AG09319 (cell line): Measurements from ENCODE around the gene WDFY3.

Source experiments
- DNase-seq: peaks from one replicate; pipeline ENCODE4 v3.0.0-alpha.2; 2010; ENCODE audit warnings: low read depth; ENCODE audit errors: extremely low read depth
- TF ChIP-seq, protein P1 (sequence below): IDR thresholded peaks from 2 replicates; pipeline ENCODE4 v1.5.1; 2011; ENCODE audit warnings: low read depth, mild to moderate bottlenecking, inconsistent platforms, low read length, moderate library complexity

WDFY3 gene

DNA sequence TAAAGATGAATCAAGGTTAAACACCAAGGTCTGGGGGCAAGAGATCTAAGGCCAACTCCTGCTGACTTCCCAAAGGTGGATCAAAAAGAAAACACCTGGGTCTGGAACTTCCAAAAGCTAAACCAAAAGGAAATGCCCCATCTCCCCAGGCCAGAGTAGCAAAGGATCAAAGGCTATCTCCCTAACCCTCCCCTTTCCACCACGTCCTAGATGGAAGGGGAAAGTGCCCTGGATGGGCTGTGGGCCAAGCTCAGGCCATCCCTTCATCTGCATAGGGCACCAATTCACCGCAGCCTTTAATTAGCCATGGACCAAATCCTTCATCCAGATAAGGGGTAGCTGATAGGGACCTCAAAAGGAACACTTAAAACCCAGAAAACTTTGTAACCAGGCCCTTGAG is 100.2 kb downstream of the WDFY3 start:
- no peak for DNase-seq
- TF ChIP-seq, protein P1, sequence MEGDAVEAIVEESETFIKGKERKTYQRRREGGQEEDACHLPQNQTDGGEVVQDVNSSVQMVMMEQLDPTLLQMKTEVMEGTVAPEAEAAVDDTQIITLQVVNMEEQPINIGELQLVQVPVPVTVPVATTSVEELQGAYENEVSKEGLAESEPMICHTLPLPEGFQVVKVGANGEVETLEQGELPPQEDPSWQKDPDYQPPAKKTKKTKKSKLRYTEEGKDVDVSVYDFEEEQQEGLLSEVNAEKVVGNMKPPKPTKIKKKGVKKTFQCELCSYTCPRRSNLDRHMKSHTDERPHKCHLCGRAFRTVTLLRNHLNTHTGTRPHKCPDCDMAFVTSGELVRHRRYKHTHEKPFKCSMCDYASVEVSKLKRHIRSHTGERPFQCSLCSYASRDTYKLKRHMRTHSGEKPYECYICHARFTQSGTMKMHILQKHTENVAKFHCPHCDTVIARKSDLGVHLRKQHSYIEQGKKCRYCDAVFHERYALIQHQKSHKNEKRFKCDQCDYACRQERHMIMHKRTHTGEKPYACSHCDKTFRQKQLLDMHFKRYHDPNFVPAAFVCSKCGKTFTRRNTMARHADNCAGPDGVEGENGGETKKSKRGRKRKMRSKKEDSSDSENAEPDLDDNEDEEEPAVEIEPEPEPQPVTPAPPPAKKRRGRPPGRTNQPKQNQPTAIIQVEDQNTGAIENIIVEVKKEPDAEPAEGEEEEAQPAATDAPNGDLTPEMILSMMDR: no peak

DNA sequence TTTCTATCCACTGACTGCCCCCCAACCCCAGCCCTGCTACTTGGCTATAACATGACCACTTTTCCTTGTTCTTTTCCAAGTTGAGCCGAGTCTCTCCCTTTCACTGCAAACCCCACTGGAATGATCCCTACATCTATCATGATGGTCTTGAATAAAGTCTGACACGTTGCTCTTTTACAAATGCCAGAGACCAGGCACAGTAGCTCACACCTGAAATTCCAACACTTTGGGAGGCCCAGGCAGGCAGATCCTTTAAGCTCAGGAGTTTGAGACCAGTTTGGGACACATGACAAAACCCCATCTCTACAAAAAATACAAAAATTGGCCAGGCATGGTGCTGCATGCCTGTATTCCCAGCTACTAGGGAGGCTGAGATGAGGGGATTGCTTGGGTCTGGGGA is 100.9 kb downstream of the WDFY3 start:
- TF ChIP-seq, protein P1: no peak
- DNase-seq: no peak

DNA sequence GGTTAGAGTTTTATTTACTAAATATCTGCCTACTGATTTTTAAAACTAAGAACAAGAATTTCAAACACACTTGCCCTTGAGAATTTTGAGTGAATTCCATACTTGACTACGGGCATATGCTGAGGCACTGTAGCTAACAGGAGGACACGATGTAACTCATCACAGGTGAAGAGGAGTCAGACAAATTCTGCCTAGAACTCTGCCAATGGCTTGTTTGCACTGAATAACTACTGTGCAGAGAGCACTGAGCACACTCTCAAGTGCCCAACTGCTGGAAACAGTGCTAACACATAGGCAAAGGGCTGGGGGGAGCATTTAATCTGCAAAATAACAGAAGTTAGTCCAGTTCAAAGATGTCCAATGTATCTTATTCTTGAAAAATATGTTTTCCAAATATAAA is 104.4 kb downstream of the WDFY3 start:
- DNase-seq: no peak
- TF ChIP-seq, protein P1: no peak

DNA sequence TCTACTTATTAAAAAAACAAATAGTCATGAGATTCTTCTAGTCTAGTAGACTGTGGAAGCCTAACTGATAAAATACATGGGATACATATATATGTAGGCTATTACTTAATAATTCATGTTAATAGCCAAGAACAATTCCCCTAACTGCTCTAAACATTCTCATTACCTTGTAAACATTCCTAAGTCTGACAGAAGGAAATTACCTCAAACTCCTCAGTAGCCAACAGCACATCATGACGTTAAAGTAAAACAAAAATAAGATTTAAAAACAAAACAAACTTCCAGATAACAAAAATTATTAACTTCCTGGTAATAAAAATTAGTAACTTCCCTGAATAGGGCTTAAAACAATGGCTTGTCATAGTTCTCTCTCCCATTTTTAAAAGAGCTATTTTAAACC is 109.2 kb downstream of the WDFY3 start:
- TF ChIP-seq, protein P1: no peak
- no peak for DNase-seq

DNA sequence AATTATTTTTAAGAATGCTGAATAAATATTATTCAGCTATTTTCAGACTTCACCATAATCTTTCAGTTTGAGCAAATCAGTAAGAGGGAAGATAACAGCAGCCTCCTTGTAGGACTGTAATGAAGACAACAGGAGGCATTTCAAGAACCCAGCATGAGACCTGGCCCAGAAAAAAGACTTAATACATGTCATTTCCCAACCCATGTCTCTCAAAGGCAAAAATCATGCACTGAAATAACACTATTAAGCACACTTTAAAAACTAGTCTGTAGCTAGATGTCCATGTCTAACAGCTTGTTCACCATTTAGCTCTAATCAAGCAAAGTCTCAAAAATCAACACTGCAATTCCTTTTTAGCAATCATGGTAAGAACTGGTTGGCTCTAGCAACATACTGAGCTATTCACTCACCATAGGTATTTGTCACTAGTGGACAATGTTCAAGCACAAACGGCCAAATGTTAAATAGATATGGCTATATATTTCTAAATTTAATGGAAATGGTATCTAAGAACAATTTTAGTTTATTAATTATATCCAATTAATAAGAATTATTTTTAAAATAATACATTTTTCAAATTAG is 109.9 kb downstream of the WDFY3 start:
- no peak for DNase-seq
- TF ChIP-seq, protein P1: no peak

DNA sequence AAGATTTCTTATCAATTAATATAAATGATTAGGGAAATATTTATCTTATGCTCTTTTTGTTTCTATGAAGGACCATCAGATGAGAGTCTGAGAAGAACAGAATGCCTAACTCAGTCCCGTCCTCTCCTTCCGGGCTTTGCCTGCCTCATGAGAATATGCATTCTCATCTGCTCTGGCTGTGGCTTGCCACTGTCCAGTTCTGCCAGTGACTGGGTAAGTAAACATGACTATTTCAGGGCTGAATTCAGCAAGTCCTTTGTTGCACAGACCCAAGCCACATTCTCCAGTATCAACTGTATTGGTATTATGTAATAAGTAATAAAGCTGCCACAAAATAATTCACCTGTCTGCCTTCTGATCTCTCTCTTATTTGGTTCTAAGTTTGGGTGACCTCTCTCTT is 110.7 kb downstream of the WDFY3 start:
- DNase-seq: no peak
- TF ChIP-seq, protein P1: no peak

DNA sequence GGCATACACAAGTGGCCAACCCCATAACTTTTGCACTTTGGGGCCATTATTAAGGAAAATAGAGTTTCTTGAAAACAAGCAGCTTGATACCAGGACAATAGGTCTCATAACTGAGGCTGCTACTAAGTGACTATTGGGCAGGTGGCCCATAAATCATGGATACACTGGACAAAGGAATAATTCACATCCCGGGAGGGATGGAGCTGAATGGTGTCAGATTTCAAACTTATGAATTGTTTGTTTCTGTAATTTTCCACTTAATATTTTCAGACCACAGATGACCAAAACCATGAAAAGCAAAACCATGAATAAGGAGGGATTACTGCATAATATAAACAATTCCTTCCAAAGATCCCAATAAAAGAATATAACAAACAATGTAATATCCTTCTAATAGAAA is 114.4 kb downstream of the WDFY3 start:
- TF ChIP-seq, protein P1: no peak
- DNase-seq: peak; percentile 18
